Tibial nerve (tissue), 4 donors: ENCODE measurements around the gene ADPRH.

Experiments used
- EP300 ChIP-seq, 2 donors: sonication (generic); formaldehyde crosslinking; IDR thresholded peaks; one replicate each; pipeline ENCODE4 v1.6.1; 2017; ENCODE audit warnings: antibody characterized with exemption in 2 of 2, mild to moderate bottlenecking in 1 of 2
- POLR2A ChIP-seq, 2 donors: fragments of 450-650 bp; IDR thresholded peaks; one replicate each; pipeline ENCODE4 v1.6.1; 2017; ENCODE audit warnings: antibody characterized with exemption in 2 of 2, mild to moderate bottlenecking in 2 of 2, moderate library complexity in 2 of 2
- TF ChIP-seq, protein P1 (sequence below), 5 experiments: fragments of 200-600 bp in 3 of 5; fragments of 450-650 bp in 2 of 5; sonication (generic) in 3 of 5; IDR thresholded peaks; one replicate each; pipeline ENCODE4 v1.5.1; 2016 to 2019; ENCODE audit warnings: antibody characterized with exemption in 5 of 5, mild to moderate bottlenecking in 3 of 5, moderate library complexity in 2 of 5

DNA sequence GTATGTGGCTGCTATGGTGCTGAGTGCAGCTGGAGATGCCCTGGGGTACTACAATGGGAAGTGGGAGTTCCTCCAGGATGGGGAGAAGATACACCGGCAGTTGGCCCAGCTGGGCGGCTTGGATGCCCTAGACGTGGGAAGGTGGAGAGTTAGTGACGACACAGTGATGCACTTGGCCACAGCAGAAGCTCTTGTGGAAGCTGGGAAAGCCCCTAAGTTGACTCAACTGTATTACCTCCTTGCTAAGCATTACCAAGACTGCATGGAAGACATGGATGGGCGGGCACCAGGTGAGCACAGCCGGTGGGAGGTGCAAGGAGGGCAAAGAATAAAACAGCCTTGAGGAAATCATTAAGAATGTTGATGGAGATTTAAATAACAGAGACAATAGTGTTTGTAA lies 2.9 kb downstream of the ADPRH start:
- TF ChIP-seq, protein P1, sequence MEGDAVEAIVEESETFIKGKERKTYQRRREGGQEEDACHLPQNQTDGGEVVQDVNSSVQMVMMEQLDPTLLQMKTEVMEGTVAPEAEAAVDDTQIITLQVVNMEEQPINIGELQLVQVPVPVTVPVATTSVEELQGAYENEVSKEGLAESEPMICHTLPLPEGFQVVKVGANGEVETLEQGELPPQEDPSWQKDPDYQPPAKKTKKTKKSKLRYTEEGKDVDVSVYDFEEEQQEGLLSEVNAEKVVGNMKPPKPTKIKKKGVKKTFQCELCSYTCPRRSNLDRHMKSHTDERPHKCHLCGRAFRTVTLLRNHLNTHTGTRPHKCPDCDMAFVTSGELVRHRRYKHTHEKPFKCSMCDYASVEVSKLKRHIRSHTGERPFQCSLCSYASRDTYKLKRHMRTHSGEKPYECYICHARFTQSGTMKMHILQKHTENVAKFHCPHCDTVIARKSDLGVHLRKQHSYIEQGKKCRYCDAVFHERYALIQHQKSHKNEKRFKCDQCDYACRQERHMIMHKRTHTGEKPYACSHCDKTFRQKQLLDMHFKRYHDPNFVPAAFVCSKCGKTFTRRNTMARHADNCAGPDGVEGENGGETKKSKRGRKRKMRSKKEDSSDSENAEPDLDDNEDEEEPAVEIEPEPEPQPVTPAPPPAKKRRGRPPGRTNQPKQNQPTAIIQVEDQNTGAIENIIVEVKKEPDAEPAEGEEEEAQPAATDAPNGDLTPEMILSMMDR (IDR thresholded peaks at IDR 0.05), result no peak
- no peak for TF ChIP-seq EP300 (IDR thresholded peaks at IDR 0.05)
- TF ChIP-seq POLR2A (IDR thresholded peaks at IDR 0.05), result no peak
